GM23248 (cell line): ENCODE measurements around the gene ARHGDIA.

ENCODE experiments used
- EZH2 ChIP-seq: fragments of 200-600 bp; sonication (generic); IDR thresholded peaks from 2 replicates; pipeline ENCODE4 v1.6.1; 2018; ENCODE audit warnings: antibody characterized with exemption, mild to moderate bottlenecking; ENCODE audit not compliant: insufficient read depth, poor library complexity, severe bottlenecking
- EZH2phosphoT487 ChIP-seq: fragments of 200-600 bp; sonication (generic); IDR thresholded peaks from 2 replicates; pipeline ENCODE4 v1.6.1; 2018; ENCODE audit warnings: antibody characterized with exemption, moderate library complexity, mild to moderate bottlenecking, low read depth; ENCODE audit not compliant: insufficient read depth

DNA sequence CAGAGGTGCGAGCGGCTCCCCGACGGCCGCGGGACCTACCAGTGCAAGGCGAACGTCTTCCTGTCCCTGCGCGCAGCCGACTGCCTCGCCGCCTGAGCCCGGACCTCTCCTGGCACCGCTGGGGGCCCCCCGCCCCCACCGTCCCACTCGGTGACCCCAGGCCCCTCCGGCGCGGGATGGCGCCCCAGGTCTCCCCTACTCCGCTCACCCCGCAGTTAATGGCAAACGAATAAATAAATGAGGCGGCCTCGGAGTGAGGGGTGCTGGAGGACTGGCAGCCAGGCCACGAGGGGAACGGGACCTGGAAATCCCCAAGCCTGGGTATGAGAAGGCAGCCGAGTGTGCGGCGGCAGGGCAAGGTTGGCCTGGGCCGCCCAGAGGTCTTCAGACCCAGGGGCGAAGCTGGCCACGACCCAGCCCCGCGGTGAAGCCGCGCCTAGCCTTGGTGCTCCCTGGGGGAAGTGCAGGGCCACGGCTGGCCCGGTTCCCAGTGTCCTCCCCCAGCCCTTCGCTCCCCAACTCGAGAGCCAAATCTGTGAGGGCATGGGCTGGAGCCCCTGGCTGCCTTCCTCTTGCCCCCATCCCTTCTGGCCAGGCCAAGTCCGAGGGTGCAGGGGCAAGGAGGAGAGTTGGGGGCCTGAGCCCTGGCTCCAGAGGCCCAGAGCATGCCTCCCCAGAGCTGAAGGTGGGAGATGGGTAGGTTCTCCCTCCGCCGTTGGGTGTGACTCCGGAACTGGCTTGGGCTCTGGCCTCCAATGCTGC is 31.7 kb upstream of the ARHGDIA start:
- TF ChIP-seq EZH2 = no peak
- TF ChIP-seq EZH2phosphoT487 = no peak
